HL-60 (cell line): Measurements from ENCODE around the gene SVIL.

ENCODE experiments used
- CTCF ChIP-seq: IDR thresholded peaks from one replicate; pipeline ENCODE4 v1.5.1; 2011; ENCODE audit warnings: low read length, control low read depth, inconsistent platforms; ENCODE audit not compliant: insufficient read depth
- GABPA ChIP-seq: IDR thresholded peaks from 2 replicates; pipeline ENCODE4 v1.6.1; 2012; ENCODE audit warnings: low read depth
- REST ChIP-seq: IDR thresholded peaks from 2 replicates; pipeline ENCODE4 v1.6.1; 2012; ENCODE audit warnings: low read depth; ENCODE audit not compliant: insufficient replicate concordance

- TF ChIP-seq CTCF (no peak), GABPA (no peak), REST (no peak)
Measured at GRCh38 chr10:29545122-29545521, 89.6 kb downstream of the SVIL start.
